Caco-2 (cell line): Measurements from ENCODE around the gene RAMP1. TPM values are rescaled to one million over a fixed set of nuclear protein-coding genes. Genes with fewer than 3 reads are reported as not detected.

Source experiments
- BruUV-seq: library from RNA; stranded (reverse); fragments of 400-500 nt; replicated peaks from 2 replicates; lab custom pipeline; 2021; lab: Mats Ljungman, UMichigan
- CTCF ChIA-PET: fragments of 300-600 bp; sonication (Branson Sonifier 250); formaldehyde crosslinking; loops from one replicate; lab custom pipeline; 2022; ENCODE audit warnings: antibody characterized with exemption; lab: Charles Lee
- POLR2A ChIA-PET: fragments of 300-600 bp; sonication (Branson Sonifier 250); formaldehyde crosslinking; loops from one replicate; lab custom pipeline; 2022; ENCODE audit warnings: antibody characterized with exemption; lab: Charles Lee
- DNase-seq, 2 experiments: peaks; one replicate each; pipeline versions ENCODE4 v3.0.0 to v3.0.0-alpha.2; 2020 to 2022
- H3K27me3 ChIP-seq: replicated peaks from 2 replicates; pipeline ENCODE4 v1.6.0; 2011; ENCODE audit warnings: low read length; ENCODE audit not compliant: control insufficient read depth, insufficient read depth
- H3K36me3 ChIP-seq: 2 replicates; pipeline ENCODE4 v1.5.1; 2011; ENCODE audit warnings: low read length; ENCODE audit not compliant: control insufficient read depth, insufficient read depth
- H3K4me1 ChIP-seq: fragments of 250-450 bp; sonication (Bioruptor Pico); 2 replicates; pipeline ENCODE4 v1.5.1; 2020; ENCODE audit warnings: mild to moderate bottlenecking
- H3K4me3 ChIP-seq: 2 replicates; pipeline ENCODE4 v1.5.1; 2011; ENCODE audit warnings: low read depth, mild to moderate bottlenecking, control low read depth, low read length
- H3K9me3 ChIP-seq: fragments of 250-450 bp; sonication (Bioruptor Pico); 2 replicates; pipeline ENCODE4 v1.5.1; 2020; ENCODE audit warnings: mild to moderate bottlenecking, moderate library complexity
- H3K27ac Mint-ChIP-seq: one replicate; pipeline ENCODE4 v1.8.0; 2022; ENCODE audit warnings: mixed read lengths; ENCODE audit not compliant: unreplicated experiment
- H3K27me3 Mint-ChIP-seq: one replicate; pipeline ENCODE4 v1.8.0; 2022; ENCODE audit warnings: mixed read lengths; ENCODE audit not compliant: insufficient read depth, unreplicated experiment
- H3K36me3 Mint-ChIP-seq: one replicate; pipeline ENCODE4 v1.8.0; 2022; ENCODE audit warnings: mild to moderate bottlenecking, mixed read lengths; ENCODE audit not compliant: insufficient read depth, unreplicated experiment
- H3K4me1 Mint-ChIP-seq: one replicate; pipeline ENCODE4 v1.8.0; 2022; ENCODE audit warnings: low read depth, mixed read lengths; ENCODE audit not compliant: unreplicated experiment
- H3K4me3 Mint-ChIP-seq: one replicate; pipeline ENCODE4 v1.8.0; 2022; ENCODE audit warnings: mild to moderate bottlenecking, moderate library complexity, mixed read lengths; ENCODE audit not compliant: unreplicated experiment
- H3K9me3 Mint-ChIP-seq: one replicate; pipeline ENCODE4 v1.8.0; 2022; ENCODE audit warnings: mixed read lengths; ENCODE audit not compliant: unreplicated experiment
- CTCF ChIP-seq, 2 experiments: fragments of 200-600 bp in 1 of 2; IDR thresholded peaks; 1 replicate in 1 of 2; 2 replicates in 1 of 2; pipeline versions ENCODE4 v1.5.1 to v1.8.0; 2011 to 2022; ENCODE audit warnings: antibody characterized with exemption in 1 of 2, control low read depth in 1 of 2, inconsistent platforms in 1 of 2, low read depth in 1 of 2, low read length in 1 of 2, mild to moderate bottlenecking in 1 of 2, moderate library complexity in 1 of 2; ENCODE audit not compliant: insufficient read depth in 1 of 2, severe bottlenecking in 1 of 2, unreplicated experiment in 1 of 2
- intact Hi-C: fragments of 100-400 bp; cut with micrococcal nuclease; formaldehyde crosslinking; loops from one replicate; pipeline ENCODE4 v1.10.0; 2022; ENCODE audit not compliant: unreplicated experiment
- total RNA-seq: library from RNA; stranded (reverse); gene quantifications from 2 replicates; pipeline ENCODE4 v1.2.3, GENCODE V29; 2022

RAMP1 gene
- total RNA-seq, 1 experiment from 2014 or later, result 2.2 TPM

GRCh38 chr2:237942513-237942899, 83.1 kb downstream of the RAMP1 start:
- no peak overlapping the region for H3K4me3 ChIP-seq
- CTCF ChIA-PET, result interaction anchor here (0.7 kb wide), 1 partner anchor 12 kb away, joined by 3 read pairs; no protein-coding TSS in a partner anchor
- POLR2A ChIA-PET, result no interaction called here
- no TSS peak for BruUV-seq
- no peaks in the 10 kb centered on the region for H3K27me3 Mint-ChIP-seq
- H3K27ac Mint-ChIP-seq, result no peak overlapping the region
- no peak for TF ChIP-seq CTCF (IDR thresholded peaks at IDR 0.05; ENCODE audit: insufficient read depth in 1 of 2, low read depth in 1 of 2, low read length in 1 of 2, severe bottlenecking in 1 of 2, unreplicated experiment in 1 of 2)
- peaks cover 13% of the 10 kb centered on the region for H3K4me1 ChIP-seq
- H3K9me3 Mint-ChIP-seq, result peaks cover 18% of the 10 kb centered on the region
- DNase-seq, result no peak
- H3K4me1 Mint-ChIP-seq, result peaks cover 16% of the 10 kb centered on the region
- no peak overlapping the region for H3K4me3 Mint-ChIP-seq
- H3K27me3 ChIP-seq, result no peaks in the 10 kb centered on the region
- no peaks in the 10 kb centered on the region for H3K36me3 Mint-ChIP-seq
- intact Hi-C loops, result no loop called here
- H3K9me3 ChIP-seq, result no peaks in the 10 kb centered on the region; the same call in 1 of the 2 replicates
- no peaks in the 10 kb centered on the region for H3K36me3 ChIP-seq

- H3K27me3 ChIP-seq, result no peaks in the 10 kb centered on the region
- H3K36me3 ChIP-seq, result no peaks in the 10 kb centered on the region
- ChIA-PET POLR2A (no interaction called here), CTCF (no interaction called here)
- no peaks in the 10 kb centered on the region; the same call in 1 of the 2 replicates for H3K9me3 ChIP-seq
- Mint-ChIP-seq H3K9me3 (peaks cover 18% of the 10 kb centered on the region), H3K4me1 (peaks cover 16% of the 10 kb centered on the region), H3K27me3 (no peaks in the 10 kb centered on the region), H3K36me3 (no peaks in the 10 kb centered on the region), H3K27ac (no peak overlapping the region), H3K4me3 (no peak overlapping the region)
- TF ChIP-seq CTCF (IDR thresholded peaks at IDR 0.05; ENCODE audit: insufficient read depth in 1 of 2, low read depth in 1 of 2, low read length in 1 of 2, severe bottlenecking in 1 of 2, unreplicated experiment in 1 of 2), result no peak
- no TSS peak for BruUV-seq
- intact Hi-C loops, result no loop called here
- peaks cover 13% of the 10 kb centered on the region for H3K4me1 ChIP-seq
- DNase-seq, result no peak
- no peak overlapping the region for H3K4me3 ChIP-seq
Measured at GRCh38 chr2:237943395-237944094, 84.1 kb downstream of the RAMP1 start.

- TF ChIP-seq CTCF (IDR thresholded peaks at IDR 0.05; ENCODE audit: insufficient read depth in 1 of 2, low read depth in 1 of 2, low read length in 1 of 2, severe bottlenecking in 1 of 2, unreplicated experiment in 1 of 2), result no peak
- Histone ChIP-seq H3K4me1 (peaks cover 13% of the 10 kb centered on the region), H3K27me3 (no peaks in the 10 kb centered on the region), H3K36me3 (no peaks in the 10 kb centered on the region), H3K4me3 (no peak overlapping the region), H3K9me3 (no peaks in the 10 kb centered on the region; the same call in 1 of the 2 replicates)
- ChIA-PET POLR2A (no interaction called here), CTCF (no interaction called here)
- H3K27me3 Mint-ChIP-seq, result no peaks in the 10 kb centered on the region
- no peaks in the 10 kb centered on the region for H3K36me3 Mint-ChIP-seq
- no TSS peak for BruUV-seq
- H3K27ac Mint-ChIP-seq, result no peak overlapping the region
- H3K9me3 Mint-ChIP-seq, result peaks cover 18% of the 10 kb centered on the region
- H3K4me1 Mint-ChIP-seq, result peaks cover 12% of the 10 kb centered on the region
- intact Hi-C loops, result no loop called here
- no peak overlapping the region for H3K4me3 Mint-ChIP-seq
- DNase-seq, result no peak
Measured at GRCh38 chr2:237944302-237944701, 84.9 kb downstream of the RAMP1 start.
